Stimulated activated CD4-positive, alpha-beta T cell treated with anti-CD3 and anti-CD28 coated beads, Interleukin-2, amount 100 ng/mL, for 48 hours (primary cell): ENCODE data around the gene FNDC1.

Experiments used
- DNase-seq, 2 donors: peaks; one replicate each; pipeline ENCODE4 v3.0.0-alpha.2; 2020

FNDC1 gene

DNA sequence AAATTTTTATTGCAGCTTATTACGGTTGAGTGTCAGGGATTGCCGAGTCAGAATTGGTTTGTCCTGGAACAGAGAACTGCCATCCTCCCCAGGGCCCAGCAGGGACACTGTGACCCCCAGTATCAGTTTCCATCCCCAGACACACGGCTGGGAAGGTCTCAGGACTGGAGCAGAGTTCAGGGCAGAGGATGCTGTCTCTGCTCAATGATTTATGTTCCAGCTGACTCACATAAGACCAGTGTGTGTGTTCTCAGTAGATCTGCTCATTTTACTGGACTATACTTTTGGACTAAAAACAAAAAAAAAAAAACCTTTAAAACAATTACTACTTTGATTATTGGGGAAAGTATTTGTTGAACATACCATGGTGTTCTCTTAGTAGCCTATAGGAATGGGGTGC lies 44.2 kb downstream of the FNDC1 start:
- no peak for DNase-seq

DNA sequence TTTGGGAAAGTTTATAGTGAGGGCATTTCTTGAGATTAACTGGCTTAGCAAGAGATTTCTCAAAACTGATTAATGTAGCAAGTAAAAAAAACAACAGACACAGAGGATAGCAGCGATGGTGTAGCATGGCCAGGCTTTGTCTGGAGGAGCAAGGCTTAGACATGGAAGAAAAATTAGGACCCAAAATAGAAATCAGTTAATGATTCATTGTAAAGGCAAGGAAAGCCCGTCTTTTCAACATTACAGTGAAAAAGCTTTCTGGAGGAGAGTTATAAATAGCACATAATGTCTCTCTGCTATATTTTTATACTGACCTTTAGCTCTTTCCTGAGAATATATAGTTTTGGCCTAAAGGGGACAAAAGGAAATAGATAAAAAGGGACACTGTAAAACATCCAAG lies 45.1 kb downstream of the FNDC1 start:
- DNase-seq: no peak

DNA sequence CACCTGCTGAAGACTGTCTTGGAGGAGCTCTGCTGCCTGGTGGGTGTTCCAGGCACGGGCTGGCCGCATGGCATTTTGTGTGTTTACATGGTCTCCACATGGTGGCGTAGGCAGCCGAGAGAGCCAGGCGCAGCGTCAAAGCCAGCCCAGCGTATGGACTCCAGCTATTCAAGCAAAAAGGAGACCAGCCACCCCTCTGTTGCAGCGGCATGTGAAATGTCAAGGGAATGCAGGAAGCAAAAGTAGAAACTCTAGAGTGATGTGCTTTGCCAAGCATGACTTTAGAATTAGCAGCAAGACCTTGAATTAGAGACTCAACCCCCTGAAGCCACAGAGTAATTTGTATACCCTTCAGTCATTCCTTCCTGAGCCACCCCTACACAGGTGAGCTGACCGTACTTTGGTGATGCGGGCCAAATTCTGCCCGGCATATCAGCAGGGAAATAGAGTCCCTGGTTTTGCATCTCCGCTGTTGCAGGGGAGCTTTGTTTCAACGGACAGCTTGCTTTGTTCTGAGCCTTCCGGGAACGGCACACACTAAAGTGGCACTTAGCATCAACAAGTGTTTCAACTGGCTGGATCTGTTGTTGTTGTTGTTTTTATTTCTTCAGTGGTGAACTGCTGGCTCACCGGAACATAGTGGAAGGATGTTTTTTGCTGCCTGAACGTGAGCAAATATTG lies 48.5 kb downstream of the FNDC1 start:
- peak; percentile 5 to 15 for DNase-seq

- no peak for DNase-seq
Measured at GRCh38 chr6:159220093-159220492, 50.9 kb downstream of the FNDC1 start.

DNA sequence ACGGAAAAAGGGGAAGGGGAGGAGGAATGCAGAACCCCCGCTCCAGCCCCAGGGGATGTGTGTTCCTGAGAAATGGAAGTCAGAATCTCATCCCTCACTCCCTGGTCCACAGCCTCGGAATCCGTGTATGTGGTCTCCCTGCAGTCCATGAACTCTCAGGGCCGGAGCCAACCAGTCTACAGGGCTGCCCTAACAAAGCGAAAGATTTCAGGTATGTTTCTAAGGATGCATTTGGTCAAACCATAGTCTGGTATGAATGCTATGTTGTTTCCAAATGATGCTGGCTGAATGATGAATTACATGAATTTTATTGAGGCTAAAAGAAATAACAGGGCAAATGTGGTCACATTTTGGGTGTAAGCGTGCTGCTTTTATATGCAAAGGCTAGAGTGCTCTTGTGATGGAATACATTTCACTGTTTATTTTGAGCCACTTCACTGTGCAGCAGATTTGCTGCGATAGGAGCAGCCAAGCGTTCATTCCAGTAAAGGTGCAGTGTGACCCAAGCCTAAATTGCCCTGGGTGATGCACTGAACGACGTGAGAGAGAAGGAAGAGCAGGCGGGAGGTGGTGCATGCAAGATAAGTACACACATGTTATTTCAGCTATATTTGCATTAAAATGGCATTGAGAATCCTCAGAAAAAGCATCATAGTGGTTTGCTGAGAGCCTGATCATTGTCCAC lies 52.4 kb downstream of the FNDC1 start:
- no peak for DNase-seq

- no peak for DNase-seq
Measured at GRCh38 chr6:159224452-159224851, 55.3 kb downstream of the FNDC1 start.

DNA sequence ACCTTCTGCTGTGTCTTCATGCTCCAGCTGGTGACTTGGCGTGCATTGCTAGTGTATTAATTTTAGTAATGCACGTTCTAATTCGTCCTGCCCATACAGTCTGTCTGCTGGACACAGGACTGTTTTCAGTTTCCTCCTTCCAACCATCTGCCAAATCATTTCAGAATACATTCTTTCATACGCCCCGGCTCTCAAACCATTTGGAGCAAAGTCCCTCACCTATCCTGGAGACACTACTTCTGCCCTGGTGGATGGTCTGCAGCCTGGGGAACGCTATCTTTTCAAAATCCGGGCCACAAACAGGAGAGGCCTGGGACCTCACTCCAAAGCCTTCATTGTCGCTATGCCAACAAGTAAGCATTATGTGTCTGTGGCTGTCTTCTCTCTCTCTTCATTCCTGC lies 60.5 kb downstream of the FNDC1 start:
- no peak for DNase-seq

- DNase-seq: no peak
Measured at GRCh38 chr6:159232106-159232645, 63.0 kb downstream of the FNDC1 start.

DNA sequence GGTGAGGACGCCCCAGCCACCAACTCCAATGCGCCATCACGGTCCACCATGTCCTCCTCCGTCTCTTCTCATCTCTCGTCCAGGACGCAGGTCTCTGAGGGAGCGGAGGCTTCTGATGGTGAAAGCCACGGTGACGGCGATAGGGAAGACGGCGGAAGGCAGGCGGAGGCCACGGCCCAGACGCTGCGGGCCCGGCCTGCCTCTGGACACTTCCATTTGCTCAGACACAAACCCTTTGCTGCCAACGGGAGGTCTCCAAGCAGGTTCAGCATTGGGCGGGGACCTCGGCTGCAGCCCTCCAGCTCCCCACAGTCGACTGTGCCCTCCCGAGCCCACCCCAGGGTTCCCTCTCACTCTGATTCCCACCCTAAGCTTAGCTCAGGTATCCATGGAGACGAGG lies 63.6 kb downstream of the FNDC1 start:
- DNase-seq: no peak

GRCh38 chr6:159233365-159234101 lies 64.3 kb downstream of the FNDC1 start:
- DNase-seq: no peak

- no peak for DNase-seq
Measured at GRCh38 chr6:159234102-159234553, 64.9 kb downstream of the FNDC1 start.

- DNase-seq: no peak
Measured at GRCh38 chr6:159238920-159239558, 69.8 kb downstream of the FNDC1 start.

DNA sequence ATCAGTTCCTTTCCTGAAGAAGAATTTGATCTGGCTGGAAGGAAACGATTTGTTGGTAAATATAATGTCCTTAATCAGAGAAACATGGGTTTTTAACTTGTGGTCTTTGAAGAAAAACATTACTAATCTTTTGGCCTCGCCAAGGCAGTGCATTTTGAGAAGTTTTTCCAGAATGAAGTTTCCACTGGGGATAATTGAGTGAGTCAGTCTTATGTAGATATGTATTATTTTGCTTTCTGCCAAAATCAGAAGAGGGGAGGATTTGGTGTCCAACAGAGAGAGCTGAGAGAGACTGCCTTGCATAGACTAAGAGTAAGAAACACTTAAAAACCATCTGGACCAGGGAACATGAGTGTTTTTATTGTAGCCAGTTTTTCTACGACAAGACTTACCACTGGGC lies 79.9 kb downstream of the FNDC1 start:
- no peak for DNase-seq

DNA sequence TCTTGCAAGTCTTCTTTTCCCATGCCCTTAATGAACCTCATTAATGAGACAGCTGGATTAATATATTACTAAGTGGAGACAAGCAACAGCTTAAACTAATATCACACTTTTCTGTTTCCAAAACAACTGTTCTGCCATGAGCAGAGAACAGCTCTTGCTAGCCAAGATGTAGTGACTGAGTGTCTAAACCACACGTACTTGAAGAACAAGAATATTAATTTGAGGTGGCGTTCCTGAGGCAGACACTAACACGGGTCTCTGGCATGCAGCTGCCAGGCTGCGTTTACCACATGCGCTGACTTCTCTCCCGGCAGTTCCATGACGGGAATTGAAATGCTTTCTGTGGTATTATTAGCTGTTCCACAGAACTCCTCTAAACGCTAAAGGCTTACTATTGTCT lies 80.6 kb downstream of the FNDC1 start:
- no peak for DNase-seq

DNA sequence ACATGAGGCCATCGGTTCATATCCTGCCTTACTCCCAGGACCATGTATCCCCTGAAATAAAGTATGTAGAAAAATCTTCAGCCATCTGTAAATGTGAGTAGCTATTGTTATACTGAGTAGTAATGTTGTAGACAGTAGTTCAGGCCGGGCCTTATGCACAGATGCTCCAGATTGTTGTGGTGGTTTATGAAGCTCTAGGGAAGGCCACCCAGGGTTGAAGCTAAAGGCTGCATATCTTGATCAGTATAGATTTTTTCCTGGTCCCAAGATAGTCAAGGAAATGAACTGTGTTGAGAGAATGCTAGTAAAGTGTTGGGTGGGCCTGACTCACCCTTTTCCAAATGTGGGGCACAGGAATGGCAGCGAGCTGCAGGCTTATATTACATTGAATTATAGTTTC lies 81.4 kb downstream of the FNDC1 start:
- no peak for DNase-seq

DNA sequence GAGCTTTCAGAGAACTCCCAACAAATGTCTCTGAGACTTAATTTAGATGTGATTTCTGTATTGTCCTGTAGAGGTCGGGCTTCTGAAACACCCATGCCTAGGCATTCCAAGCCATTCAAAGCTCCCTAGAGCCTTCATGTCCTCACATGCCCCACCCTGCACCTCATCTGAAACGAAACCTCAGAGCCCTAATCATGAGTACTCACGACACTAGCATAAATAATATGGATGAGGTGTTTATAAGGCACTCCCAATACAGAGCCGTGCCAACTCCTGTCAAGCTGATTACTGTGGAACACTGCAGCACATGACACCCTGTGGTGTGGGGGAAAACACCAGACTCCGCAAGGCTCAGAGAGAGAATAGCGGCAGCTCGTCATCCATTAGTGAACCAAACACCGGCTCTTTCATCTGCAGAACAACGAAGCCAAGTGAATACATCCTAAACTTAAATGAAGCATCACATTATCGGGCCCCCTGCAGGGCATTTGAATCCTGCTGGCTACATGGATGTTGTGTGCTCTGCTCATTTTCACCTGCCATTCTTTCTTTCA lies 83.8 kb downstream of the FNDC1 start:
- DNase-seq: no peak

DNA sequence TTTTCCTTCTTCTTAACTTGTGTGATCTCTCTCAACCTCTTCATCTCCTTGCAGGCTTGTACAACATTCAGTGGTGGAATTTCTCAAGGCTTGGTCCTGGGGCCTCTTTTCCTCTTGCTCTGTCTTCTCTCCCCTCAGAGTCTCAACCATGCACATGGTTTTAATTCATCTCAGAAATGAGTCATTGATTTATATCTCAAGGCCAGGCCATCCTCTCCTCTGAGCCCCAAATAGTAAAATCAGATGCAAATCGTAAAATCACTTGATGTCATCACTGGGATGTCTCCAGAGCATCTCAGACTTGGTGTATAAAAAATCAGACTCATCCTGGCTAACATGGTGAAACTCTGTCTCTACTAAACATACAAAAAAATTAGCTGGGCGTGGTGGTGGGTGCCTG lies 85.0 kb downstream of the FNDC1 start:
- DNase-seq: no peak

DNA sequence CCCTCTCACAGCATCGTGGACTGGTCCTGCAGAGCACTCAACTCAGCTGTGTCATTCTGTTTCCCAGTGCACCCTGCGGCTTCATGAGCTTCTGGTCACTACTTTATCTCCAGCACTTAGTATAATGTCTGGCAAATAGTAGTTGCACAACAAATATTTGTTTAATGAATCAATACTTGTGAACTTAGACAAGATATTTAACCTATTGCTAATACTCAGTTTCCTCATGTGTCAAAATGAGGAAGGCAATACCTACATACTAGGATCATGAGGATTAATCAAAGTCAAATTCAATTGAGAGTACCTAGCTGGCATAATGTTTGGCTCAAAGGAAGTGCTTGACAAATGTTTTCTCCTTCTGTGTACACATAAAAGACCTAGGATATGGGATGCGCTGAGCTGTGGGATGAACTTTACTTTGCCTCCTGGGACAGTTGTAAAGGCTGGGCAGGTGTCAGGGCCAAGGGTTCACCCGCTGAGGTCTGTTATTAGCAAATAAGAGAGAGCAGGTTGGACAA lies 86.3 kb downstream of the FNDC1 start:
- DNase-seq: no peak

DNA sequence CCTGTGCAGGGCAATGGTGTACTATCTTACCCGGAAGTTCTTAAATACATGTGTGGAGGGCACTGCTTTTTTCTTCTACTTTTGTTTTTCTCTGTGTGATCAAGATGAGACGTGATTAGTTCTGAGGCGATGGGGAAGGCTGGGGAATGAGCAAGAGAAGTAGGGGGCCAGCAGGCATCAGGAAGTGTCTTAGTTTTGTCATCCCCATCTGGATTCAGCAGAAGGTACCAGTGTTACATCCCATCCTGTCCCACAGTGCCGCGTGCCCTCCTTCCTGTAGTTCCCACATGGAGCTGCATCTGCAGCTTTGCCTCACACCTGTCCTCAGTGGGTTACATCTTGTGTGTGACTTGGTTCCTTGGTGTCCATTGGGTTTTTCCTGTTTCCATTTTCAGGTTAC lies 86.9 kb downstream of the FNDC1 start:
- DNase-seq: no peak

DNA sequence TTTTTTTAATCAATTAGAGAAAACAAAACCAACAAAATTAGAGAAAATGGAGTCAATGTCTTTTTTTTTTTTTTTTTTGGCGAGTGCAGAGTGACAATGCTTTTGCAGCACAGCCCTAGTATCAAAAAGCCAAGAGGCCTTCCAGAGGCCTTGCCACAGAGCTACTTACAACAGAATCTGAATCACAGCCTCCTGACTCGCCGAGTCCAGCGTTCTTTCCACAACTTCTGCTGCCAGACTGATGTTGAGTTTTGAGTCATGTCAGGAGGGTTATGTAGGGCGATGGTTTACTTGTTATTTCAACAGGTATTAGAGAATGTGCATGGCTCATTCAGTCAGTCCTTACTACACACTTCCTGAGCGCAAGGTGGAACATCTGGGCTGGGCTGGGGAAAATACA lies 88.6 kb downstream of the FNDC1 start:
- DNase-seq: no peak

- DNase-seq: no peak
Measured at GRCh38 chr6:159259441-159260125, 90.4 kb downstream of the FNDC1 start.

DNA sequence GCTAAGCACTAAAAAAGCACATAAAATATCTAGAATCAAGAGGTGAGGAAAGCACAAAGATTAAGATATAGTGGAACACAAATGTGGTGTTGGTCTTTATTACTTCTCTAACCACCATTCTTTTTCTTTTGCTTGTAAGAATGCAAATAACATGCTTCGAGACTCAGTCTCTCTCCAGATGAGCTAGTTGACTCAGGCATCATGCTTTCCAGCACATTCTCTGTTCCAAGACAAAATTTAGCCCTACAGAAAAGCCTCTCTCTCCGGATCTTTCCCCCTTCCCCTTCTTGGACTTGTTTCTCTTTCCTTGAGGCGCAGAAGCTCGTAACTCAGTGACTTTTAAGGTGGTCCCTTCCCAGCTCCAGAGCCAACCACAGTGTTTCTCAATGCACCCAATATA lies 91.0 kb downstream of the FNDC1 start:
- no peak for DNase-seq
